Muscle layer of colon (tissue), 2 donors: ENCODE measurements around the gene MMP11.

Experiments used
- H3K27ac ChIP-seq: one replicate; pipeline ENCODE4 v1.7.0; 2013; ENCODE audit warnings: low read depth, mild to moderate bottlenecking, low read length, moderate library complexity
- H3K27me3 ChIP-seq, 2 donors: one replicate each; pipeline ENCODE4 v1.7.0; 2013; ENCODE audit warnings: low read length in 2 of 2, mild to moderate bottlenecking in 2 of 2; ENCODE audit not compliant: insufficient read depth in 2 of 2, control insufficient read depth in 1 of 2
- H3K36me3 ChIP-seq: one replicate; pipeline ENCODE4 v1.7.0; 2013; ENCODE audit warnings: mild to moderate bottlenecking, low read length; ENCODE audit not compliant: insufficient read depth
- H3K4me1 ChIP-seq: one replicate; pipeline ENCODE4 v1.7.0; 2013; ENCODE audit warnings: mild to moderate bottlenecking, low read length; ENCODE audit not compliant: insufficient read depth
- H3K4me3 ChIP-seq, 2 donors: one replicate each; pipeline ENCODE4 v1.7.0; 2013; ENCODE audit warnings: low read length in 2 of 2, low read depth in 1 of 2, mild to moderate bottlenecking in 1 of 2, moderate library complexity in 1 of 2
- H3K9ac ChIP-seq: one replicate; pipeline ENCODE4 v1.7.0; 2013; ENCODE audit warnings: low read length
- H3K9me3 ChIP-seq: one replicate; pipeline ENCODE4 v1.7.0; 2013; ENCODE audit warnings: mild to moderate bottlenecking, low read length
- donor health status: abdominal sarcoma.
- donor health status: Adenocarcinoma of cecum.

MMP11 gene

DNA sequence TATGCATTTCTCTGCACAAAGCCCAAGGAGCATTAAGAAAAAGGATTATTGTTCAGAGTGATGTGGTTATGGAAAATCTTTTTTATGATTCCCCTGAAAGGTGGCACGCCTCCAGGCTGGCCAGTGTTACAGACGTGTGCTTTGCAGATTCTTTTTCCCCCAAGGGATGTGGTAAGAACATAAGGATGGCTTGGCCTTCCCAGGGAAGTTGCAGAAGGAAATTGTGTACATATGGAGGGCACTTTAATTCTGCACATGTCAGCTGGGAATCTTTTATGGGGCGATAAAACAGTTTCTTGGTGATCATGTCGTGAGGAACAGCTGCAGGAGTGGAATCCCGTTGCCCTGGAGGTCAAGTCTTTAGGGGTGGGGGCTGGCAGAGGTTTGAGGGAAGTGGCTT, 23.8 kb downstream of the MMP11 start:
- Histone ChIP-seq H3K27ac (no peak overlapping the region), H3K4me1 (peaks cover 8% of the 10 kb centered on the region), H3K4me3 (no peak overlapping the region), H3K9me3 (no peaks in the 10 kb centered on the region), H3K27me3 (no peaks in the 10 kb centered on the region), H3K36me3 (peaks cover 49% of the 10 kb centered on the region), H3K9ac (no peak overlapping the region)

DNA sequence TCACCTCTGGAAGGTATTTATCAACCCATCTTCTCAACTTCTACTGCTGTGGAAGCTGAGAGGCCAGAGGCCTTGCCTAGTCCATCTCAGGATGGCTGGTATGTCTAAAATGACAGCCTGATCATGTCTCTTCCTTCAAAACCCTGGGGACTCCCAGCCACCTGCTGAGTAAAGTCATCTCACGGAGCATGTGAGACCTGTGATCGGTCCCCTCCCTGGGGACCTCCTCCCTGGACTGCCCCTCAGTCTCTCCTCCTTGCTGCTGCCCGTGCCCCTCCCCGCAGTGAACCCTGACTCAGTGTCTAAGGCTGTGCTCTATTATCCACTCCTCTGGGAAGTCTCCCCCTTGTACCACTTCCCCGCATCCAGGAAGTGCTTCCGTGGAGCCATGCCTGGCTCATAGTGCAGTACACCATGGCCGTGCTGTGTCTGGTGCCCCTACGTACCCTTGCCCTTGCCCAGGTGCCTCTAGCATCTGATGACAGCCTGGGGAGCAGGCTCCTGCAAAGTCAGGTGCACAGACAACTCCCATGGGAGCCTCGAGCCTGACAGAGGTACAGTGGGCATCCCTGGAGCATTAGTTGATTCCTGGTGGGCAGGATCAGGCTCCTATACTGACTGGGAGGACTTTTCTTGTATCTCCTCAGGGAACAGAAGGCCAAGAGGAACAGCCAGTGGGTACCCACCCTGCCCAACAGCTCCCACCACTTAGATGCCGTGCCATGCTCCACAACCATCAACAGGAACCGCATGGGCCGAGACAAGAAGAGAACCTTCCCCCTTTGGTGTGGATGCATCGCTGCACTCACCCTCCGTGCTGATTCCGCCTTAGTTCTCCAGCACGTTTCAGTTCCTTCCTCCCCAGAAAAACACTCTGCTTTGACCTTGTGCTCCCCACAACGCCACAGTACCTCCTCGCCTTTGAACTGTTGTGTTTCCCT, 27.9 kb downstream of the MMP11 start:
- H3K27me3 ChIP-seq = no peaks in the 10 kb centered on the region
- no peaks in the 10 kb centered on the region for H3K9me3 ChIP-seq
- H3K9ac ChIP-seq = no peak overlapping the region
- H3K27ac ChIP-seq = no peak overlapping the region
- peaks cover 63% of the 10 kb centered on the region for H3K36me3 ChIP-seq
- H3K4me1 ChIP-seq = no peaks in the 10 kb centered on the region
- H3K4me3 ChIP-seq = no peak overlapping the region

DNA sequence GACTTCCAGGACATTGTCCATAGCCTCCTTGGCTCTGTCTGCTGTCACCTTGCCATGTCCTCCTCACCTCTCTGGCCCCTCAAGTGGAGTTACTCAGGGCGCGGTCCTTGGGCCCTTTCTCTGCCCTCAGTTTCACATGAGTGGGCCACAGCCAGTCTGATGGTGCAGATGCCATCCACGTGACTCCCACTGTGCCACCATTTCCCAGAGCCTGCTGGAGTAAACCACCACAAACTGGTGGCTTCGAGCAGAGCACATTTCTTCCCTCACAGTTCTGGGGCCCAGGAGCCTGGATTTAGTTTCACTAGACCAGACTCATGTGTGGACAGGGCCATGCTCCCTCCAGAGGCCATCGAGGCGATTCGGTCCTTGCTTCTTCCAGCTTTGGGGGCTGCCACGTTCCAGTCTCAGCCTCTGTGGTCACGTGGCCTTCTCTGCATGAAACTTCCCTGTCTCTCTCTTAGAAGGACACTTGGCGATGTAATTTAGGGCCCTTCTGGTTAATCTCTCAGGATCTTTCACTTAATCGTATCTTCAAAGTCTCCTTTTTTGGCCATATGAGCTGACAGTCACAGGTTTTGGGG, 28.7 kb downstream of the MMP11 start:
- Histone ChIP-seq H3K27me3 (no peaks in the 10 kb centered on the region), H3K9ac (no peak overlapping the region), H3K9me3 (no peaks in the 10 kb centered on the region), H3K27ac (no peak overlapping the region), H3K4me1 (no peaks in the 10 kb centered on the region), H3K36me3 (peaks cover 63% of the 10 kb centered on the region), H3K4me3 (no peak overlapping the region)

DNA sequence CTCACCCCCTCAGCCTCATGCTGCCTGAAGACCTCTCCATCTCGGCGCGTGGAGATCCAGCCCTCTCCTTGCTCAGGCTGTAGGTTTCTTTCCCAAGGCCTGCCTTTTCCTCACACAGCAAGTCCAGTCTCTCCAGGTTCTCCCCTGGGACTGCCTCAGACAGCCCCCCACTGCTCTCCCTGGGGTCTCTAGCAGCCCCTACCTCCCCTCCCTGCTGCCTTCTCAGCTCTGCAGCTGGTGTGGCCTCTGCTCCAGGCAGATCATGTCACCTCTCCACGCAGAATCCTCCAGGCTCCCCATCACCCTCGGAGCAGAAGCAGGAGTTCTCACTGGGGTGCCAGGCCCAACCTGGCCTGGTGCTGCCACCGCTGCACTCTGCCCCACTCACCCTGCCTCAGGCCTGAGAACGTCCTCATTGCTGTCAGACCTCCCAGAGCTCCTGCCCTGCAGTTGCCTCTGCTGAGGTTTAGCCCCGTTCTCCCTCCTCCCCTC, 29.3 kb downstream of the MMP11 start:
- Histone ChIP-seq H3K4me3 (no peak overlapping the region), H3K27ac (no peak overlapping the region), H3K27me3 (no peaks in the 10 kb centered on the region), H3K9me3 (no peaks in the 10 kb centered on the region), H3K4me1 (no peaks in the 10 kb centered on the region), H3K9ac (no peak overlapping the region), H3K36me3 (peaks cover 65% of the 10 kb centered on the region)

DNA sequence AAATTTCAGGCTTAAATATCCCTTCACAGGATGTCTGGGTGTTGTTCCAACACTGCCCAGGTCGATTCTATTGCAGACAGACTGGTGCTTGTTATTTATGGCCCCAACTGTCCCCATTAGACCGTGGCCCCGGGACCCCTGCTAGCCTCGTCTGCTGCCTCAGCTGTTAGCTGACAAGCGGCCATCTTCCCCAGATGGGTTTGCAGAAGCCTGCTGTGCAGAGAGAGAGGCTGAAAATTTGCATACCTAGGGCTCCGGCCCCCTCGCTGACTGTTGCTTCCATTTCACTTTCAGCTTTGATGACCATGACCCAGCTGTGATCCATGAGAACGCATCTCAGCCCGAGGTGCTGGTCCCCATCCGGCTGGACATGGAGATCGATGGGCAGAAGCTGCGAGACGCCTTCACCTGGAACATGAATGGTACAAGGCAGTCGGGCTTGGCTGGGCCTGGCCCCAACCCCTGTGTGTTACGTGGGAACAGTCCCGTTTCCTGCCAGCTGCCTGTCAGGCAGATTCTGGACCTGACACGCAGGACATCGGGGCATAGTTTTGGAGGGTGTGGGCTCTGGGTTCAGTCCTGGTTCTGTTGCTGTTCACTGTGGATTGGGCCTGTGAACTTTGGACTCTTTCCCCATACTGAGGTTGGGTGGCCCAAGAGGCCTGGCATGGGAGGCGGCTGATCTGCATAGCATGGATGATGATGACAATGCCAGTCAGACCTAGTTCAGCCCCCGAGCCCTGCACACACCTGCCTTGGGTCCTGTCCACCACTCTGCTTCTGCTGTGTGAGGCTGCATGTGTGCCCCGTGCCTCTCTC, 30.6 kb downstream of the MMP11 start:
- Histone ChIP-seq H3K4me1 (no peaks in the 10 kb centered on the region), H3K27ac (no peak overlapping the region), H3K9ac (no peak overlapping the region), H3K9me3 (no peaks in the 10 kb centered on the region), H3K36me3 (peaks cover 68% of the 10 kb centered on the region), H3K4me3 (no peak overlapping the region), H3K27me3 (no peaks in the 10 kb centered on the region)

DNA sequence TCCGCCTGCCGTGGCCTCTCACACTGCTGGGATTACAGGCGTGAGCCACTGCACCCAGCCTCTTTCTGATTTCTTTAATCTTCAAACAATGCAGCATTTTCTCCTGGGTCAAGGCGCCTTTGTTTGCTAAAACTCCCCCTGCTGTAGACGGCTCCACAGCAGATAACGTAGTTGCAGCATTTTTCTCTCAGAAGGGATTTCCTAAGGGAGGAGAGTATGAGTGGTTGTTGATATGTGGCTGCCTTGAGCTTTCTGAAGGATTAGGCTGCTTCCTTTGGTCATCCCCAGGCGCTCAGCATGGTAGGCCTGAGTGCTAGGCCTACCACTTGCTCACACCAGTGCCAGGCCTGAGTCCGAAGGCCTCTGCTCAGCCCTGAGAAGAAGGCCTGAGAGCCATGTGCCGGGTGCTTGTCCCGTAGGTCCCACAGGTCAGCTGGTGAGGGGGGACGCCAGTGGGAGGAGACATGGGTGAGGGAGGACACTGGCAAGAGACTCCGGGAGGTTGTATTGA, 32.2 kb downstream of the MMP11 start:
- no peak overlapping the region for H3K27ac ChIP-seq
- no peaks in the 10 kb centered on the region for H3K27me3 ChIP-seq
- no peaks in the 10 kb centered on the region for H3K9me3 ChIP-seq
- peaks cover 68% of the 10 kb centered on the region for H3K36me3 ChIP-seq
- no peaks in the 10 kb centered on the region for H3K4me1 ChIP-seq
- no peak overlapping the region for H3K4me3 ChIP-seq
- no peak overlapping the region for H3K9ac ChIP-seq

DNA sequence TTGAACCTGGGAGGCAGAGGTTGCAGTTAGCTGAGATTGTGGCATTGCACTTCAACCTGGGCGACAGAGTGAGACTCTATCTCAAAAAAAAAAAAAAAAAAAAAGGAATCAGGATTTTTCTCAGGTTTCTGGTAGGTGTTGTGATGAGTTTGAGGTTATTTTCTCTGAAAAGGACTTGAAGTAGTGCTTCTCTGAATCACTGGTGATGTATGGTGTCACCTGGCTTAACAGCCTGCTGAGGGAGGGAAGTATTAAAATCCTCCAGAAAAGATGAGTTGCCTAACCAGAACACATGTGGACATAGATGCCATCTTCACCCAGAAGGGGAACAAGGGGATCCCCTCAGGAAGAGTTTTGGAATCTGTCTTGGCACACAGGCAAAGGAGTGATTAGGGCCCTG, 34.2 kb downstream of the MMP11 start:
- Histone ChIP-seq H3K9me3 (no peaks in the 10 kb centered on the region), H3K4me1 (no peaks in the 10 kb centered on the region), H3K36me3 (peaks cover 60% of the 10 kb centered on the region), H3K27ac (no peak overlapping the region), H3K27me3 (no peaks in the 10 kb centered on the region), H3K4me3 (no peak overlapping the region), H3K9ac (no peak overlapping the region)

DNA sequence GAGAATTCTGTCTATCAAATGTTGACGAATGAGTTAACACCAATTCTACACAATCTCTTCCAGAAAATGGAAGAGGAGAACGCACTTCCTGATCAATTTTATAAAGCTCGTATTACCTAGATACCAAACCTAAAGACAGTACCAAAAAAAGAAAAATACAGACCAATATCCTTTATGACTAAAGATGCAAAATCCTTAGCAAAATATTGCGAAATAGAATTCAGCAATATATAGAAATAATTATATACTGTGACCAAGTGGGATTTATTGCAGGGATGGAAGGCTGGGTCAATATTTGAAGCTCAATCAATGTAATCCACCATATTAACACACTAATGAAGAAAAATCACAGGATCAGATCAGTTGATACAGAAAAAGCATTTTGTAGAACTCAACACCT, 39.7 kb downstream of the MMP11 start:
- H3K4me1 ChIP-seq = no peaks in the 10 kb centered on the region
- H3K9ac ChIP-seq = no peak overlapping the region
- no peak overlapping the region for H3K27ac ChIP-seq
- peaks cover 25% of the 10 kb centered on the region for H3K36me3 ChIP-seq
- no peaks in the 10 kb centered on the region for H3K27me3 ChIP-seq
- no peaks in the 10 kb centered on the region for H3K9me3 ChIP-seq
- H3K4me3 ChIP-seq = no peak overlapping the region

DNA sequence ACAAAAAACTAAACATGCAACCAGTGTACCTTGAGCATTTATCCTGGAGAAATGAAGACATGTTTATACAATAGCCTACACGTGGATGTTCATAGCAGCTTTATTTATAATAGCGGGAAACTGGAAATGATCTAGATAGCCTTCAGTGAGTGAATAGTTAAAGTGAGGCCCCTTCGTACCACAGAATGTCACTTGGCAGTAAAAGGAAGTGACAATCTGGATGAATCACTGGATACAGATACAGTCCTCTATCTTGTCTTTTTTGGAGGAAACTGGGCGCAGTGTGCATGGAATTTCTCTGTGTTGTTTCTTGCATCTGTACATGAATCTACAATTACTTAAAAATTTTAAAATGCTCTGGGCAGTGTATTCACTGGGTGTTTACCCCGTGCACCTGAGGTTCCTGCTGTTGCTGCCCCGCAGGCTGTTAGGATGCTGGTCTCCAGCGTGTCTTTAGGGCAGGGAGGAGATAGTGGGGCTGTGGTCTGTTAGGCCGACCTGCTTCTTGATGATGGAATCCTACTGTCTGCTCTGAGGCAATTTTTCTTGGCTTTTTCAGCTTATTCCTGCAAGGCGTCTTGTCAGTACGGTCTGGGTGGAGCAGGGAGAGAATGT, 43.0 kb downstream of the MMP11 start:
- H3K36me3 ChIP-seq = peaks cover 50% of the 10 kb centered on the region
- H3K27ac ChIP-seq = no peak overlapping the region
- H3K4me1 ChIP-seq = no peaks in the 10 kb centered on the region
- H3K9me3 ChIP-seq = no peaks in the 10 kb centered on the region
- no peak overlapping the region for H3K9ac ChIP-seq
- H3K4me3 ChIP-seq = no peak overlapping the region
- no peaks in the 10 kb centered on the region for H3K27me3 ChIP-seq

DNA sequence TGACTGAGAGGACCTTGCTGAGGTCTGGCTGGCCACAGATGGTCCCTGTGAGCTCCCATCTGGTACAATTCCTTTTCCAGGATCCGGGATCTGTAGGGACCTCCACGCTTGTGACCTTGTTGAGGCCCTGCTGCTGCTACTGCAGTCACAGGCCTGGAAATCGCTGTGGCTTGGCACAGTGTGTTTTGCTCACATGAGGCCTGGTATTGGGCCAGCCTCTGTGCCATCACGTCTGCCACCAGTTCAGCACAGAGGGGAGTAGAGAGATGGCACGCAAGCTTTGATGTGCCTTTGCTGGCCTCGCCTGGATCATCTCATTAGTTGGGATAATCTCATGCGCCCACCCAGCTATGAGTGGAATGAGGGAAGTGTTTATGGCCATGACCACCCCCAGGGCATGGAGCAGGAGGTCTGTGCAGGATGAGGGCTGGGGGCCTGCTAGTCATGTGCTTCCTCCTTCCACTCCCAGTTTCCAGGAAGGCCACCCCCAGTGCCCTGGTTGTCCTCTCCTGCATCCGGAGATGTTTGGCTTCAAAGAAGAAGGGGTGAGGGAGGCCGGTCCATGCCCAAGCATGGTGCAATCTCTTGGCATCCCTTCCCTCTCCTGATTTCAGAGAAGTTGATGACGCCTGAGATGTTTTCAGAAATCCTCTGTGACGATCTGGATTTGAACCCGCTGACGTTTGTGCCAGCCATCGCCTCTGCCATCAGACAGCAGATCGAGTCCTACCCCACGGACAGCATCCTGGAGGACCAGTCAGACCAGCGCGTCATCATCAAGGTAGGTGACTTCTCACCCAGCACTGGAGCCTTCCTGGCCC, 43.7 kb downstream of the MMP11 start:
- H3K36me3 ChIP-seq = peaks cover 51% of the 10 kb centered on the region
- H3K9ac ChIP-seq = no peak overlapping the region
- H3K27ac ChIP-seq = no peak overlapping the region

More for the DNA sequence above, 43.7 kb downstream of the MMP11 start:
- Histone ChIP-seq H3K27me3 (no peaks in the 10 kb centered on the region), H3K4me1 (no peaks in the 10 kb centered on the region), H3K9me3 (no peaks in the 10 kb centered on the region), H3K4me3 (no peak overlapping the region)
